ENCODE results near the gene ABCG1. TPM values are rescaled to one million over a fixed set of nuclear protein-coding genes. Genes with fewer than 3 reads are reported as not detected.

ABCG1 gene
- total RNA-seq, 2 experiments from 2014 or later, result 16.7 to 17.3 TPM

DNA sequence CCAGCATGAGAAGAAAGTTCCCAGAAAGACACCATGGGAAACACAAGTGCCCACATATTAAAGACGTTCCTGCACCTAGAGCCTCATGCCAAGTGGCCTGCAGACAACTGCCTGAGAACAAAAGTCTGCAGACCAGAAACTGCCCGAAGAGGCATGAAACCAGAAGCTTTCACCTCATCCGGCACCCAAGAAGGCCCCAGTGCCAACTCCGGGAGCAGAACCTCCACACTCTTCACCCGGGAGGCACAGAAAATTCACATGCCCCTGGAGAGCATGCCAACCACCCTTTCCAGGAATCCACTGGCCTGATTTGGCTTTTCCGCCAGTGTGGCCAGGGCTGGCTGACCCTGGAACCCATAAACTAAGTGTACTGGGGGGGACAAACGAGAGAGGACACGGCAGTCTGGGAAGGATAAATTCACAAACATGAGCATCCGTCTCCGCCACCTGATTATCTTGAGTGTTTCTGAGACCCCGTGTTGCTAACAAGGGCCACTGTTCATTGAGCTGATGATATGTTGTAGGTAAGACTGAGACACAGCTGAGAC is 125.1 kb downstream of the ABCG1 start:
- CTCF ChIA-PET (ENCODE audit: unreplicated experiment), result no interaction called here
- H3K4me3 ChIP-seq (ENCODE audit: low read depth, low read length, poor library complexity, severe bottlenecking), result no peak overlapping the region

DNA sequence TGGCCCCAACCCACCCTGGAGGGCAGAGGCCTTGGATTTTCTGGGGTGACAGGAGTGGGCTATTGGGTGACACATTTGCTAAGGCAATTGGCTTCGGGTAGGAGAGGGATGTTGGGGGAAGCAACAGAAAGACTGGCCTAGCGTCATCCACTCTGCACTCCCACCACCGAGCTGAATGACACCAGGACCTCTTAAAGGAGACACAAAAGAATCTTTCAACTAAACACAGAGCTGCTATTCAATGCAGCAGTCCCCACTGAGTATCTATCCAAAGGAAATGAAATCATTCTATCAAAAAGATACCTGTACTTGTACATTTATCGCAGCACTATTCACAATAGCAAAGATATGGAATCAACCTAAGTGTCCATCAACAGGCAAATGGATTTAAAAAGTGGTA is 125.7 kb downstream of the ABCG1 start:
- no peaks in the 10 kb centered on the region for H3K36me3 ChIP-seq (ENCODE audit: insufficient read depth, low read length)
- ChIA-PET CTCF (ENCODE audit: unreplicated experiment) (no interaction called here), POLR2A (no interaction called here)
- H3K27ac ChIP-seq (ENCODE audit: low read depth, low read length, poor library complexity, severe bottlenecking), result no peak overlapping the region
- no peaks in the 10 kb centered on the region for H3K79me2 ChIP-seq (ENCODE audit: insufficient read depth, low read depth, low read length)
- intact Hi-C loops (cut with micrococcal nuclease; ENCODE audit: unreplicated experiment), result no loop called here
- TF ChIP-seq, protein P1, sequence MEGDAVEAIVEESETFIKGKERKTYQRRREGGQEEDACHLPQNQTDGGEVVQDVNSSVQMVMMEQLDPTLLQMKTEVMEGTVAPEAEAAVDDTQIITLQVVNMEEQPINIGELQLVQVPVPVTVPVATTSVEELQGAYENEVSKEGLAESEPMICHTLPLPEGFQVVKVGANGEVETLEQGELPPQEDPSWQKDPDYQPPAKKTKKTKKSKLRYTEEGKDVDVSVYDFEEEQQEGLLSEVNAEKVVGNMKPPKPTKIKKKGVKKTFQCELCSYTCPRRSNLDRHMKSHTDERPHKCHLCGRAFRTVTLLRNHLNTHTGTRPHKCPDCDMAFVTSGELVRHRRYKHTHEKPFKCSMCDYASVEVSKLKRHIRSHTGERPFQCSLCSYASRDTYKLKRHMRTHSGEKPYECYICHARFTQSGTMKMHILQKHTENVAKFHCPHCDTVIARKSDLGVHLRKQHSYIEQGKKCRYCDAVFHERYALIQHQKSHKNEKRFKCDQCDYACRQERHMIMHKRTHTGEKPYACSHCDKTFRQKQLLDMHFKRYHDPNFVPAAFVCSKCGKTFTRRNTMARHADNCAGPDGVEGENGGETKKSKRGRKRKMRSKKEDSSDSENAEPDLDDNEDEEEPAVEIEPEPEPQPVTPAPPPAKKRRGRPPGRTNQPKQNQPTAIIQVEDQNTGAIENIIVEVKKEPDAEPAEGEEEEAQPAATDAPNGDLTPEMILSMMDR (conservative IDR thresholded peaks at IDR 0.05; ENCODE audit: low read length), result no peak
- no peak for TF ChIP-seq EZH2phosphoT487 (IDR thresholded peaks at IDR 0.05; ENCODE audit: borderline replicate concordance, low read depth, low read length)
- no TSS peak for BruUV-seq (replicated peaks)
- H3K4me1 ChIP-seq (ENCODE audit: insufficient read depth, low read length, poor library complexity, severe bottlenecking), result no peaks in the 10 kb centered on the region
- no peaks in the 10 kb centered on the region for H3K9me3 ChIP-seq (ENCODE audit: low read length)
- no peak overlapping the region for H2AFZ ChIP-seq (ENCODE audit: low read length)
- H3K4me3 ChIP-seq (ENCODE audit: low read depth, low read length, poor library complexity, severe bottlenecking), result no peak overlapping the region
- no peak overlapping the region for H3K4me2 ChIP-seq (ENCODE audit: low read length)
- DNase-seq (ENCODE audit: low spot score), result no peak
- no peaks in the 10 kb centered on the region for H4K20me1 ChIP-seq (ENCODE audit: insufficient read depth, low read length)
- no peaks in the 10 kb centered on the region for H3K9me2 ChIP-seq (ENCODE audit: insufficient read depth, low read length)

More for the DNA sequence above, 125.1 kb downstream of the ABCG1 start:
- Histone ChIP-seq H3K9me3 (ENCODE audit: low read length) (no peaks in the 10 kb centered on the region), H3K4me2 (ENCODE audit: low read length) (no peak overlapping the region), H3K79me2 (ENCODE audit: insufficient read depth, low read depth, low read length) (no peaks in the 10 kb centered on the region), H3K4me1 (ENCODE audit: insufficient read depth, low read length, poor library complexity, severe bottlenecking) (no peaks in the 10 kb centered on the region), H3K36me3 (ENCODE audit: insufficient read depth, low read length) (no peaks in the 10 kb centered on the region), H4K20me1 (ENCODE audit: insufficient read depth, low read length) (no peaks in the 10 kb centered on the region), H3K27ac (ENCODE audit: low read depth, low read length, poor library complexity, severe bottlenecking) (no peak overlapping the region), H2AFZ (ENCODE audit: low read length) (no peak overlapping the region), H3K9me2 (ENCODE audit: insufficient read depth, low read length) (no peaks in the 10 kb centered on the region)
- BruUV-seq (replicated peaks), result no TSS peak
- TF ChIP-seq, protein P1 (conservative IDR thresholded peaks at IDR 0.05; ENCODE audit: low read length), result no peak
- POLR2A ChIA-PET, result no interaction called here
- DNase-seq (ENCODE audit: low spot score), result no peak
- intact Hi-C loops (cut with micrococcal nuclease; ENCODE audit: unreplicated experiment), result no loop called here

DNA sequence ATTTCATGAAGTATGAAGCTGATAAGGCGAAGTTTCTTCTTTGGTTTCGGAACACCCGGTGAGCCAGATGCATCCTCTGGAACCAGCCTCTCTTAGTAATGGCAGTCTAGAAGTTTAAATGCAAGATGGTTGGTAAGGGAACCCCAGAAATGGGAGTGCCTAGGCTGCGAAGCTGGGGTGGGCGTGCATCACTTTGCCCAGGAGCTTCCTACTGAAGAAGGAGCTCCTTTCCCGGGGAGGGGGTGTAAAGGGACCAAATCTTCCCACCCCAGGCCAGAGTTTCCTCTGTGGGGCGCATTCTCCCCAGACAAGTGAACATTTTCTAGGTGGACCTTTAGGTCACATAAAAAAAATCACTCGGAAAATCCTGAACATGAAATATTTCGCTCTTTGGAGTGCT is 127.5 kb downstream of the ABCG1 start:
- Histone ChIP-seq H3K4me3 (ENCODE audit: low read depth, low read length, poor library complexity, severe bottlenecking) (no peak overlapping the region), H3K4me2 (ENCODE audit: low read length) (no peak overlapping the region), H3K36me3 (ENCODE audit: insufficient read depth, low read length) (no peaks in the 10 kb centered on the region), H4K20me1 (ENCODE audit: insufficient read depth, low read length) (no peaks in the 10 kb centered on the region), H2AFZ (ENCODE audit: low read length) (no peak overlapping the region), H3K4me1 (ENCODE audit: insufficient read depth, low read length, poor library complexity, severe bottlenecking) (no peaks in the 10 kb centered on the region), H3K27ac (ENCODE audit: low read depth, low read length, poor library complexity, severe bottlenecking) (no peak overlapping the region), H3K79me2 (ENCODE audit: insufficient read depth, low read depth, low read length) (no peaks in the 10 kb centered on the region), H3K9me2 (ENCODE audit: insufficient read depth, low read length) (no peaks in the 10 kb centered on the region), H3K9me3 (ENCODE audit: low read length) (no peaks in the 10 kb centered on the region)
- TF ChIP-seq EZH2phosphoT487 (IDR thresholded peaks at IDR 0.05; ENCODE audit: borderline replicate concordance, low read depth, low read length), result no peak
- TF ChIP-seq, protein P1 (conservative IDR thresholded peaks at IDR 0.05; ENCODE audit: low read length), result no peak
- BruUV-seq (replicated peaks), result no TSS peak
- intact Hi-C loops (cut with micrococcal nuclease; ENCODE audit: unreplicated experiment), result no loop called here
- POLR2A ChIA-PET, result no interaction called here
- CTCF ChIA-PET (ENCODE audit: unreplicated experiment), result no interaction called here
- DNase-seq (ENCODE audit: low spot score), result no peak

Small RNA genes lying within 50 kb of the gene (small RNA-seq; reads per million reads assigned to genes)
- not detected for gene RNA5SP492

Other genes starting within 250 kb of the ABCG1 start
- gene ZBTB21, start 208.8 kb upstream of the ABCG1 start, total RNA-seq (2014; rRNA removed; shearing (Covaris generic)), result 10.0 and 12.4 TPM in 2 replicates
- 19.6 and 22.6 TPM in 2 replicates for gene ZBTB21, start 208.8 kb upstream of the ABCG1 start, total RNA-seq (2022)
- gene UMODL1, start 147.8 kb upstream of the ABCG1 start, total RNA-seq (2014; rRNA removed; shearing (Covaris generic)), result 6.6 and 12.3 TPM in 2 replicates
- 7.4 and 10.0 TPM in 2 replicates for gene UMODL1, start 147.8 kb upstream of the ABCG1 start, total RNA-seq (2022)
- not detected in 2 replicates for gene TFF3, start 96.3 kb downstream of the ABCG1 start, total RNA-seq (2014; rRNA removed; shearing (Covaris generic))
- not detected in 2 replicates for gene TFF3, start 96.3 kb downstream of the ABCG1 start, total RNA-seq (2022)
- gene TFF2, start 131.9 kb downstream of the ABCG1 start, total RNA-seq (2014; rRNA removed; shearing (Covaris generic)), result not detected in 2 replicates
- gene TFF2, start 131.9 kb downstream of the ABCG1 start, total RNA-seq (2022), result not detected in 2 replicates
- gene TFF1, start 147.4 kb downstream of the ABCG1 start, total RNA-seq (2014; rRNA removed; shearing (Covaris generic)), result not detected in 2 replicates
- gene TFF1, start 147.4 kb downstream of the ABCG1 start, total RNA-seq (2022), result not detected in 2 replicates
- not detected in 2 replicates for gene TMPRSS3, start 176.9 kb downstream of the ABCG1 start, total RNA-seq (2014; rRNA removed; shearing (Covaris generic))
- not detected in 2 replicates for gene TMPRSS3, start 176.9 kb downstream of the ABCG1 start, total RNA-seq (2022)
- not detected in 2 replicates for gene UBASH3A, start 184.8 kb downstream of the ABCG1 start, total RNA-seq (2014; rRNA removed; shearing (Covaris generic))
- not detected in 2 replicates for gene UBASH3A, start 184.8 kb downstream of the ABCG1 start, total RNA-seq (2022)